Kidney (tissue), 14 donors: ENCODE data around the gene ESYT2. TPM values are rescaled to one million over a fixed set of nuclear protein-coding genes. Genes with fewer than 3 reads are reported as not detected.

Source experiments
- DNase-seq, 5 donors: peaks; one replicate each; pipeline ENCODE4 v3.0.0-alpha.2; 2013 to 2020
- FAIRE-seq: peaks from 2 replicates; lab custom pipeline; 2012; peaks lifted over from hg19 to GRCh38; lab: Jason Lieb, UNC
- H3K27ac ChIP-seq, 2 donors: one replicate each; pipeline ENCODE4 v1.7.0; 2013; ENCODE audit warnings: low read depth in 2 of 2, low read length in 2 of 2, inconsistent platforms in 1 of 2
- H3K27me3 ChIP-seq: one replicate; pipeline ENCODE4 v1.7.1; 2013; ENCODE audit warnings: low read length, inconsistent platforms; ENCODE audit not compliant: control insufficient read depth, insufficient read depth
- H3K36me3 ChIP-seq, 3 donors: one replicate each; pipeline versions ENCODE4 v1.7.0 to v1.7.1; 2013; ENCODE audit warnings: low read length in 3 of 3, control low read depth in 1 of 3, inconsistent platforms in 1 of 3; ENCODE audit not compliant: insufficient read depth in 3 of 3, control insufficient read depth in 2 of 3
- H3K4me1 ChIP-seq, 3 donors: one replicate each; pipeline versions ENCODE4 v1.7.0 to v1.7.1; 2013; ENCODE audit warnings: low read length in 3 of 3, inconsistent platforms in 1 of 3, low read depth in 1 of 3; ENCODE audit not compliant: control insufficient read depth in 2 of 3, insufficient read depth in 2 of 3
- H3K4me3 ChIP-seq, 3 donors: one replicate each; pipeline versions ENCODE4 v1.7.0 to v1.8.1; 2013; ENCODE audit warnings: low read length in 3 of 3, control low read depth in 1 of 3, inconsistent platforms in 1 of 3
- H3K9ac ChIP-seq, 3 donors: one replicate each; pipeline versions ENCODE4 v1.7.0 to v1.7.1; 2013; ENCODE audit warnings: low read length in 3 of 3, control low read depth in 1 of 3, inconsistent platforms in 1 of 3
- H3K9me3 ChIP-seq, 3 donors: one replicate each; pipeline versions ENCODE4 v1.7.0 to v1.7.1; 2013; ENCODE audit warnings: low read length in 3 of 3, control low read depth in 1 of 3, inconsistent platforms in 1 of 3; ENCODE audit not compliant: control insufficient read depth in 2 of 3, insufficient read depth in 1 of 3
- intact Hi-C: fragments of 100-400 bp; cut with DNase I; formaldehyde crosslinking; loops from one replicate; pipeline ENCODE4 v1.11.1; 2022
- polyA plus RNA-seq: library from polyadenylated mRNA; stranded (reverse); fragments of 350-450 nt; fragmentation: Illumina TruSeq; extraction: RNeasy Lipid Tissue Mini Kit (QIAGEN cat#74804); gene quantifications from one replicate; pipeline ENCODE4 v1.2.3, GENCODE V29; 2014; ENCODE audit warnings: low read depth, low replicate concordance; ENCODE audit not compliant: insufficient read depth
- total RNA-seq: library from RNA; stranded (reverse); fragmentation: NEBNext Ultra II Directional; extraction: Animal tissue kit (Norgen Biotek cat#: 25700); gene quantifications from one replicate; pipeline ENCODE4 v1.2.1, GENCODE V29; 2021
- TF ChIP-seq, protein P1 (sequence below): IDR thresholded peaks from 3 replicates; pipeline ENCODE4 v1.5.1; 2012; ENCODE audit warnings: mild to moderate bottlenecking, moderate library complexity, borderline replicate concordance; ENCODE audit not compliant: insufficient read depth; ENCODE audit errors: extremely low read depth
- donor health status: control.
- donor health status: control.
- donor health status: control.
- donor health status: control.
- donor health status: control.
- donor health status: DM: yes; HTN: yes; CAD: no.
- donor health status: Normal renal cell carcinoma (clear cell type).

The ESYT2 gene
- total and polyA plus RNA-seq, 2 donors from 2014 or later: 19.4 to 95.8 TPM

- Histone ChIP-seq H3K36me3 (peaks cover 0 to 8% (median 0%) of the 10 kb centered on the region in 3 donors), H3K4me1 (peaks cover 5 to 24% (median 12%) of the 10 kb centered on the region in 3 donors), H3K4me3 (no peak overlapping the region), H3K9me3 (no peaks in the 10 kb centered on the region), H3K27ac (no peak overlapping the region), H3K9ac (no peak overlapping the region), H3K27me3 (no peaks in the 10 kb centered on the region)
- FAIRE-seq (no peak), DNase-seq (no peak)
- TF ChIP-seq, protein P1, sequence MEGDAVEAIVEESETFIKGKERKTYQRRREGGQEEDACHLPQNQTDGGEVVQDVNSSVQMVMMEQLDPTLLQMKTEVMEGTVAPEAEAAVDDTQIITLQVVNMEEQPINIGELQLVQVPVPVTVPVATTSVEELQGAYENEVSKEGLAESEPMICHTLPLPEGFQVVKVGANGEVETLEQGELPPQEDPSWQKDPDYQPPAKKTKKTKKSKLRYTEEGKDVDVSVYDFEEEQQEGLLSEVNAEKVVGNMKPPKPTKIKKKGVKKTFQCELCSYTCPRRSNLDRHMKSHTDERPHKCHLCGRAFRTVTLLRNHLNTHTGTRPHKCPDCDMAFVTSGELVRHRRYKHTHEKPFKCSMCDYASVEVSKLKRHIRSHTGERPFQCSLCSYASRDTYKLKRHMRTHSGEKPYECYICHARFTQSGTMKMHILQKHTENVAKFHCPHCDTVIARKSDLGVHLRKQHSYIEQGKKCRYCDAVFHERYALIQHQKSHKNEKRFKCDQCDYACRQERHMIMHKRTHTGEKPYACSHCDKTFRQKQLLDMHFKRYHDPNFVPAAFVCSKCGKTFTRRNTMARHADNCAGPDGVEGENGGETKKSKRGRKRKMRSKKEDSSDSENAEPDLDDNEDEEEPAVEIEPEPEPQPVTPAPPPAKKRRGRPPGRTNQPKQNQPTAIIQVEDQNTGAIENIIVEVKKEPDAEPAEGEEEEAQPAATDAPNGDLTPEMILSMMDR: no peak
- intact Hi-C loops: no loop called here
Observed at GRCh38 chr7:158867214-158867984, 38.1 kb upstream of the ESYT2 start.

GRCh38 chr7:158865977-158866376 lies 36.7 kb upstream of the ESYT2 start:
- intact Hi-C loops: no loop called here
- peaks cover 5 to 24% (median 12%) of the 10 kb centered on the region in 3 donors for H3K4me1 ChIP-seq
- no peak for FAIRE-seq
- TF ChIP-seq, protein P1: no peak
- H3K27me3 ChIP-seq: no peaks in the 10 kb centered on the region
- no peaks in the 10 kb centered on the region for H3K9me3 ChIP-seq
- DNase-seq: no peak
- H3K4me3 ChIP-seq: no peak overlapping the region
- no peaks in the 10 kb centered on the region for H3K36me3 ChIP-seq
- H3K27ac ChIP-seq: peak overlapping the region; percentile 41 to 45
- H3K9ac ChIP-seq: no peak overlapping the region

GRCh38 chr7:158865462-158865922 lies 36.2 kb upstream of the ESYT2 start:
- FAIRE-seq: no peak
- Histone ChIP-seq H3K36me3 (no peaks in the 10 kb centered on the region), H3K4me3 (peak overlapping the region in 1 of 3 donors; percentile 4), H3K4me1 (peaks cover 5 to 24% (median 12%) of the 10 kb centered on the region in 3 donors), H3K27me3 (no peaks in the 10 kb centered on the region), H3K27ac (peak overlapping the region in 1 of 2 donors; percentile 41), H3K9ac (no peak overlapping the region), H3K9me3 (no peaks in the 10 kb centered on the region)
- intact Hi-C loops: no loop called here
- TF ChIP-seq, protein P1: no peak
- peak in 4 of 5 donors; percentile 73 to 85 (median 80) for DNase-seq
